Effector memory CD4-positive, alpha-beta T cell (primary cell): ENCODE measurements around the gene NEDD4L.
"Not testable (repeated sequence)": the region's sequence is repeated elsewhere in the genome, so short reads cannot be mapped to it uniquely, and the experiment has no call there.

ENCODE experiments used
- DNase-seq, 3 donors: peaks; one replicate each; pipeline ENCODE4 v3.0.0-alpha.2; 2020
- H3K27ac ChIP-seq: 2 replicates; pipeline ENCODE4 v1.7.0; 2013; ENCODE audit warnings: mild to moderate bottlenecking, low read length, moderate library complexity; ENCODE audit not compliant: insufficient read depth, poor library complexity, severe bottlenecking
- H3K27me3 ChIP-seq: replicated peaks from 2 replicates; pipeline ENCODE4 v1.7.0; 2013; ENCODE audit warnings: mild to moderate bottlenecking, low read length; ENCODE audit not compliant: insufficient read depth, control insufficient read depth, poor library complexity, severe bottlenecking
- H3K36me3 ChIP-seq: 2 replicates; pipeline ENCODE4 v1.7.0; 2013; ENCODE audit warnings: mild to moderate bottlenecking, low read length, moderate library complexity; ENCODE audit not compliant: control insufficient read depth, insufficient read depth
- H3K4me1 ChIP-seq: 2 replicates; pipeline ENCODE4 v1.7.0; 2013; ENCODE audit warnings: low read length, mild to moderate bottlenecking; ENCODE audit not compliant: control insufficient read depth, insufficient read depth, poor library complexity, severe bottlenecking
- H3K4me3 ChIP-seq: 2 replicates; pipeline ENCODE4 v1.7.0; 2013; ENCODE audit warnings: low read length, low read depth, mild to moderate bottlenecking; ENCODE audit not compliant: insufficient read depth, poor library complexity, severe bottlenecking
- H3K9me3 ChIP-seq: 2 replicates; pipeline ENCODE4 v1.7.0; 2013; ENCODE audit warnings: mild to moderate bottlenecking, low read length, moderate library complexity; ENCODE audit not compliant: control insufficient read depth

Gene NEDD4L

DNA sequence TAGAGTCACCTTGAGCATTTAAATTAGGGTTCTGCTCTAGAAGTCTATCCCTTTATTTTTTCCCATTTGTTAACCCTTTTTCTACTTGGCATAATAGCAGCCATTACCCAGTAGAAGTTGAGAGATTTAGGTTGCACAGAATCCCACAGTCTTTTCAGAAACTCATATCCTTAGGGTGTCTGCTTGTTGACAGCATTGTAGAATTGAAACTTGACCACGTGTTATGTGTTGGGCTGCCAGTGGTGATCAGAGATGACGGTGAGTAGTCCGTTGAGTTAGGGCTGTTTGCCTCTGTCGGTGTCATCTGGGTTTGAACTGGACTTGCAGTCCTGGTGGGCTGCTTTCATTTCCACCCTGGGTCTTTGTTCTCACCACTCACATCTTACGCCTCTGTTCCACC, 114.4 kb downstream of the NEDD4L start:
- Histone ChIP-seq H3K4me3 (no peak overlapping the region), H3K36me3 (no peaks in the 10 kb centered on the region), H3K27me3 (no peaks in the 10 kb centered on the region), H3K27ac (no peak overlapping the region), H3K4me1 (no peaks in the 10 kb centered on the region), H3K9me3 (no peaks in the 10 kb centered on the region)
- no peak for DNase-seq

DNA sequence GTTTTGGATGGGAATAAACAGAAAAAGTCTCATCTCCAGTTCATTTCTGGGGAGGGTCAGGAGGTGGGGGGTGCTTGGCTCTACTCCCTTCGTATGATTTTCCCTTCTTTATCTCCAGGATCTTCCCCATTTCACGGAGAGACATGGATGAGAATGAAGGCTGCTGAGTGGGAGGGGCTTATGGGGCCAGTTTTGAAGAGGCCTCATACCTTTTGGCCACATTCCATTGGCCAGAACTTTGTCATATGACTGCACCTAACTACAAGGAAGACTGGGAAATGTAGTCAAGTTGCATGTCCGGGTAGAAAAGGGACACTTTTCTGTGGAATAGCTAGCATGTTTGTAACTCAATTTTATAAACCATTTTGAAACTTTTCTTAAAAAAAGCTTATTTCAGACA, 117.6 kb downstream of the NEDD4L start:
- DNase-seq, result no peak
- H3K27ac ChIP-seq, result no peak overlapping the region
- no peaks in the 10 kb centered on the region for H3K36me3 ChIP-seq
- H3K27me3 ChIP-seq, result no peaks in the 10 kb centered on the region
- no peak overlapping the region for H3K4me3 ChIP-seq
- H3K9me3 ChIP-seq, result no peaks in the 10 kb centered on the region
- H3K4me1 ChIP-seq, result no peaks in the 10 kb centered on the region

DNA sequence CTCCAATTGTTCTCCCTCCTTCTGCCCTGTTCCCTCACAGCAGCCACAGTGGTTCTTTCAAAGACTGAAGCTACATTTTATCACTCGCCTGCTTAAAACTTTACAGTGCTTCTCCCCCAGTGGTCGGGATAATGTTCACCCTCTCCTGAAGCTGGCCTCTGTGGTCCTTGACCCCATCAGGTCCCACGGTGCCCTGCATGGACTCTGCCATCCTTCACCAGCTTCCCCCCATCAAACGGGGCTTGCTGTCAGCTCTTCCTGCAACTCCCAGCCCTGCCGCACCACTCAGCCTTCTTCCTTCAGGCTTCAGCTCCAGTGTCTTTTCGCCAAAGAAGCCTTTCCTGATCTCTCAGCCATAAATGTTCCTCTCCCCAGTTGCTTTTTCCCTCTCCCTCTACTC, 118.1 kb downstream of the NEDD4L start:
- H3K4me3 ChIP-seq, result no peak overlapping the region
- H3K4me1 ChIP-seq, result no peaks in the 10 kb centered on the region
- no peak for DNase-seq
- H3K9me3 ChIP-seq, result no peaks in the 10 kb centered on the region
- no peaks in the 10 kb centered on the region for H3K27me3 ChIP-seq
- H3K36me3 ChIP-seq, result no peaks in the 10 kb centered on the region
- no peak overlapping the region for H3K27ac ChIP-seq

DNA sequence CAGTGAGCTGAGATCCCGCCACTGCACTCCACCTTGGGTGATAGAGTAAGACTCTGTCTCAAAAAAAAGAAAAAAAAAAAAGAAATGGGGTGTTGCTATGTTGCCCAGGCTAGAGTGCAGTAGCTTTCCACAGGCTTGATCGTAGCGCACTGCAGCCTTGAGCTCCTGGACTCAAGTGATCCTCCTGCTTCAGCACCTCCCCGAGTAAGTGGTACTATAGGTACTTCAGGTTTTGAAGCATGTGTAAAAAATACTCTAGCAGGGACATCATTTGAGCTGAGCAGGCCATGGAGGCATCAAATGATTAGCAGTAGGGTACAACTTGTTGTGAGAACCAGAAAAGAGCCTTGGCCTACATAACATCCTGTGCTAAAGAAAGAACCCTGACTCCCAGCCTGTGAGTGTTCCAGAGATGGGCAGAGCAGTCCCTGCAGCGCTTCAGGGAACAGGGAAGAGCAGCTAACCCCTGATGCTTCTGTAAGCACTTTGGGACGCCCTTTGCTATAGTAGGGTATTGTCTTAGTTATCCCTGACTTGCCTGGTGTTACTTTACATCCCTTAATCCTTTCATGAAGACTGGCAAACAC, 119.1 kb downstream of the NEDD4L start:
- H3K27ac ChIP-seq, result no peak overlapping the region
- H3K9me3 ChIP-seq, result no peaks in the 10 kb centered on the region
- no peaks in the 10 kb centered on the region for H3K4me1 ChIP-seq
- H3K36me3 ChIP-seq, result no peaks in the 10 kb centered on the region
- DNase-seq, result no peak
- no peaks in the 10 kb centered on the region for H3K27me3 ChIP-seq
- no peak overlapping the region for H3K4me3 ChIP-seq

DNA sequence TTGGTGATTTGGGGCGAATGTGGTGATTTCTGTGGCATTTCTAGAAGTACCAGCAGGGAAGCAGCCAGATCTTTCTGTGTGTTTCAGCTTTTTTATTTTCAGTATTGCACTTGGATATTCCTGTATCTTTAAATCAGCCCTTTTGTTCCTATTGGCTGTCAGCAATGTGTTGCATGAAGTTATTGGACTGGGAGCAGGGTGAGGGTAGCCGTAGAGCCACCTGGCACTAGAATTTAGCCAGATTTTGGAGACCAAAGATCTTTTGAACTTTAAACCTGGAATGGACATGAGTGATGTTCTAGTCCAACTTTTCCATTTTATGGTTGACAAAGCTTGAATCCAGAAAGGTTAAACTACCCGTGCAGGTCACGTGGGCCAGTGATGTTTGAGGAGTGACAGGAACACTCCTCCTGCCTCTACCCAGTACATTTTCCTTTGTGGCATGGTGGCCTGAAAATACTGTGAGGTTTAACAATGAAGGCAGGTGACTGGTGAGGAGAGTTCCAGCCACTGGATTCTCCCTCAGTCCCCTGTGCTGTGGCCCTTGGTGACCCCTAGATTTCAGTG, 122.3 kb downstream of the NEDD4L start:
- Histone ChIP-seq H3K4me3 (no peak overlapping the region), H3K27me3 (no peaks in the 10 kb centered on the region), H3K4me1 (no peaks in the 10 kb centered on the region), H3K9me3 (no peaks in the 10 kb centered on the region), H3K36me3 (no peaks in the 10 kb centered on the region), H3K27ac (no peak overlapping the region)
- DNase-seq, result no peak

DNA sequence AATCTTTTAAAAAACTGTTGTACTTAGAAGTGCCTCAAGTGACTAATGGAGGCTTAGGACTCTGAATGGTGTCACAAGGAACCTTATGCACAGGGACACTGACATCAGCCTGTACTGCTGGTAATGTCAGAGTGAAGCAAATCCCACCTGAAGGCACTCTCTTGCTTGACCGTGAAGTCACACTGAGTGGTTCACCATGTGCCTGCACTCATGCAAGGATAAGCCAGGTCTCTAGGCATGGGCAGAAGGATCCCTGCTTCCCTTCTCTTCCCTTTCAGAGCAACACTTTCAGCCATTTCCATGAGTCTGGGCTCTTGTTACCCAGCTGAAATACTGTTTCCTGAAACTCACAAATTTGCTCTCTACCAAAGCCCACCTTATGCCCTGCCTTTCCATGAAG, 123.0 kb downstream of the NEDD4L start:
- no peaks in the 10 kb centered on the region for H3K9me3 ChIP-seq
- no peaks in the 10 kb centered on the region for H3K4me1 ChIP-seq
- H3K27ac ChIP-seq, result no peak overlapping the region
- no peaks in the 10 kb centered on the region for H3K36me3 ChIP-seq
- H3K27me3 ChIP-seq, result no peaks in the 10 kb centered on the region
- no peak overlapping the region for H3K4me3 ChIP-seq
- DNase-seq, result no peak

DNA sequence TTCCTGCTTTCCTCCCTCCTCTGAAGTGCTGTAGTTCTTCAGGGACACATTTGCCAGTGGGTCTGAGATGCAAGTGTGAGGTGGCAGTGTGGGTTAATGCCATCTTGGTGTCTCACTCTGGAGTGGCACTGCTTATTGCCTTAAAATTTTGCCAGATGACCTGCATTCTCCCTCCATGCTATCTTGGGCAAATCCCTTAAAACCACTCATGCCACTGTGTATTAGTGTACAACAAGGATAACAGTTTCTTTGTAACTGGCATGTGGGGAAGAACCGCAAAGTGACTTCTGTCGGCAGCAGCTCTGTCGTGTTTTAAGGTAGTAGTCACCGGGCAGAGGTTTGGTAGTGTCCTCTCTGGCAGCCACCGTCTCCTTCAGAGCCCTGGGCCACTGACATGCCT, 124.2 kb downstream of the NEDD4L start:
- H3K4me3 ChIP-seq, result no peak overlapping the region
- no peak for DNase-seq
- no peaks in the 10 kb centered on the region for H3K4me1 ChIP-seq
- H3K27me3 ChIP-seq, result no peaks in the 10 kb centered on the region
- no peak overlapping the region for H3K27ac ChIP-seq
- no peaks in the 10 kb centered on the region for H3K36me3 ChIP-seq
- no peaks in the 10 kb centered on the region for H3K9me3 ChIP-seq

DNA sequence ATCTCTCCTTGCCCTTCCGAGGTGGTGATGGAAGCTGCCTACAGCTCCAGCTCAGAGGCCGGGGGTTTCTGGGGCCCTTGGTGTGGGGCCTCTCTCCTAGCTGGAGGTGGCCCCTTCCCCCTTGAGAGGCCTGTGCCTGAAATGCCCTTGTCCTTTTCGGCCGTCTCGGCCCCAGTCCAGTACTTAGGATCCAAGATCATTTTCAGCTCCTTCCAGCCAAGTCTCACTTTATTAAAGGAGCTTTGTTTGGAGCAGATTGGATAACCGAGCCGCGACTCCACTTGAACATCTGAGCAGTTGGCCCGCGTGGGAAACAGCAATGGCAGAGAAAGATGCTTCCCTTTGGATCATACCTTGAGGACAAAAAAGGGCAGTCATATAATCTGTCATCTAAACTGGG, 125.0 kb downstream of the NEDD4L start:
- Histone ChIP-seq H3K27ac (no peak overlapping the region), H3K36me3 (no peaks in the 10 kb centered on the region), H3K4me1 (no peaks in the 10 kb centered on the region), H3K9me3 (no peaks in the 10 kb centered on the region), H3K27me3 (no peaks in the 10 kb centered on the region), H3K4me3 (no peak overlapping the region)
- no peak for DNase-seq

DNA sequence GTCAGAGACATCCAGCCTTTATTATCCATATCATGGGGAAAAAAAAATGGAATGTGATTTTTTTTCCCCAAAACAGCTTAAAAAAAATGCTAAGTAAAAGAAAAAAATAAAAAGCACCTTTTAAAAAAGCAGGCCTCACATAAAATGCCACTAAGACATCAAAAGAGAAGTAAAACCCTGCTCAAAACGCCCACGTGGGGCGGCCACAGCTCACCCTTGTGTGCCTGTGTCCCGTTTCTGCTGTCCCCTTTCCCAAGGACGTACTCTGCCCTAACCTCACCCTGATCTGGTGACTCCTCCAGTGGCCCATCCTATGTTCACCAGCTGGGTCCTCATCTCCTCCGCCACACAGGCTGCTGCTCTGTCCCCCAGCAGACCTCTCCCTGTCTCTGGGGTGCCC, 125.4 kb downstream of the NEDD4L start:
- Histone ChIP-seq H3K27ac (no peak overlapping the region), H3K27me3 (no peaks in the 10 kb centered on the region), H3K9me3 (no peaks in the 10 kb centered on the region), H3K36me3 (no peaks in the 10 kb centered on the region), H3K4me1 (no peaks in the 10 kb centered on the region), H3K4me3 (no peak overlapping the region)
- DNase-seq, result no peak

DNA sequence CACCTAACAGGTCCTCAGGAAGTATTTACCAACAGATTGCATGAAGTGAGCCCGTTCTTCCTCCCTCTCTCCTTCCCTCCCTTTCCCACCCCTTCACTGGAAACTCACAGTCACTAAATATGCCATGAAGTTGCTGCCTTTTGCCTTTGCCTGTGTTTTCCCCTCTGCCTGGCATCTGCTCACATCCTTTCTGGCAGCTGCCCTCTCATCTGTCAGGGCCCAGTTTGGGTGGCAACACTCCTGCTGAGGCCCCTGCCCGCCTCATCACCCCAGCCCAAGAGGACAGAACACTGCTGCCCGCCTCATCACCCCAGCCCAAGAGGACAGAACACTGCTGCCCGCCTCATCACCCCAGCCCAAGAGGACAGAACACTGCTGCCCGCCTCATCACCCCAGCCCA, 126.0 kb downstream of the NEDD4L start:
- H3K27ac ChIP-seq, H3K27me3 ChIP-seq, DNase-seq, H3K36me3 ChIP-seq, H3K4me3 ChIP-seq, H3K4me1 ChIP-seq, H3K9me3 ChIP-seq: not testable (repeated sequence)
